SU-DHL-6 (cell line): ENCODE measurements around the gene CDK5RAP3.

Source experiments
- H2AFZ ChIP-seq: fragments of 200-600 bp; sonication (generic); 2 replicates; pipeline ENCODE4 v1.6.1; 2014; ENCODE audit warnings: low read depth, mild to moderate bottlenecking, moderate library complexity, mixed read lengths, antibody characterized with exemption, low read length; ENCODE audit not compliant: severe bottlenecking
- H3F3A ChIP-seq: fragments of 200-600 bp; shearing (Covaris generic); 2 replicates; pipeline ENCODE4 v1.6.0; 2016; ENCODE audit warnings: antibody characterized with exemption, mild to moderate bottlenecking; ENCODE audit not compliant: insufficient read depth
- H3K27ac ChIP-seq: fragments of 200-600 bp; sonication (generic); 2 replicates; pipeline ENCODE4 v1.5.1; 2016; ENCODE audit warnings: low read depth, mild to moderate bottlenecking, low read length, moderate library complexity, mixed read lengths
- H3K27me3 ChIP-seq: fragments of 200-600 bp; sonication (generic), shearing (Covaris generic); 2 replicates; pipeline ENCODE4 v1.6.0; 2014; ENCODE audit warnings: mild to moderate bottlenecking, low read length
- H3K36me3 ChIP-seq: fragments of 200-600 bp; sonication (generic); 2 replicates; pipeline ENCODE4 v1.6.1; 2014; ENCODE audit warnings: mild to moderate bottlenecking, low read length, mixed read lengths
- H3K4me2 ChIP-seq: fragments of 300-600, 200-600 bp; shearing (Covaris generic), sonication (generic); 2 replicates; pipeline ENCODE4 v1.6.0; 2014; ENCODE audit warnings: low read length, low read depth, mild to moderate bottlenecking; ENCODE audit not compliant: poor library complexity, severe bottlenecking
- H3K4me3 ChIP-seq: fragments of 200-600 bp; sonication (generic); 2 replicates; pipeline ENCODE4 v1.5.1; 2014; ENCODE audit warnings: antibody characterized with exemption, low read length, mild to moderate bottlenecking, mixed read lengths; ENCODE audit not compliant: insufficient read depth, poor library complexity, severe bottlenecking
- H3K79me2 ChIP-seq: fragments of 200-600 bp; sonication (generic); 2 replicates; pipeline ENCODE4 v1.6.1; 2014; ENCODE audit warnings: mild to moderate bottlenecking, low read length, moderate library complexity; ENCODE audit not compliant: insufficient read depth
- H3K9ac ChIP-seq: fragments of 200-600 bp; sonication (generic); 2 replicates; pipeline ENCODE4 v1.7.0; 2014; ENCODE audit warnings: mild to moderate bottlenecking, low read length
- H3K9me2 ChIP-seq: fragments of 200-600 bp; sonication (generic); replicated peaks from 2 replicates; pipeline ENCODE4 v1.6.1; 2014; ENCODE audit warnings: low read length; ENCODE audit not compliant: insufficient read depth
- H3K9me3 ChIP-seq: fragments of 200-600 bp; sonication (generic); 2 replicates; pipeline ENCODE4 v1.6.1; 2014; ENCODE audit warnings: low read length, mixed read lengths; ENCODE audit not compliant: insufficient read depth
- H4K20me1 ChIP-seq: fragments of 200-600 bp; sonication (generic); 2 replicates; pipeline ENCODE4 v1.6.1; 2014; ENCODE audit warnings: low read depth, mild to moderate bottlenecking, antibody characterized with exemption, low read length, moderate library complexity, mixed read lengths
- EZH2phosphoT487 ChIP-seq: fragments of 200-600 bp; sonication (generic), shearing (Covaris generic); conservative IDR thresholded peaks from 2 replicates; pipeline ENCODE4 v1.6.1; 2018; ENCODE audit warnings: mild to moderate bottlenecking, antibody characterized with exemption, low read length, moderate library complexity, mixed read lengths
- TF ChIP-seq, protein P1 (sequence below): fragments of 200-600 bp; sonication (generic); IDR thresholded peaks from one replicate; pipeline ENCODE4 v1.5.1; 2017; ENCODE audit warnings: antibody characterized with exemption, mild to moderate bottlenecking, low read length, moderate library complexity; ENCODE audit not compliant: insufficient read depth, poor library complexity, severe bottlenecking

The CDK5RAP3 gene

DNA sequence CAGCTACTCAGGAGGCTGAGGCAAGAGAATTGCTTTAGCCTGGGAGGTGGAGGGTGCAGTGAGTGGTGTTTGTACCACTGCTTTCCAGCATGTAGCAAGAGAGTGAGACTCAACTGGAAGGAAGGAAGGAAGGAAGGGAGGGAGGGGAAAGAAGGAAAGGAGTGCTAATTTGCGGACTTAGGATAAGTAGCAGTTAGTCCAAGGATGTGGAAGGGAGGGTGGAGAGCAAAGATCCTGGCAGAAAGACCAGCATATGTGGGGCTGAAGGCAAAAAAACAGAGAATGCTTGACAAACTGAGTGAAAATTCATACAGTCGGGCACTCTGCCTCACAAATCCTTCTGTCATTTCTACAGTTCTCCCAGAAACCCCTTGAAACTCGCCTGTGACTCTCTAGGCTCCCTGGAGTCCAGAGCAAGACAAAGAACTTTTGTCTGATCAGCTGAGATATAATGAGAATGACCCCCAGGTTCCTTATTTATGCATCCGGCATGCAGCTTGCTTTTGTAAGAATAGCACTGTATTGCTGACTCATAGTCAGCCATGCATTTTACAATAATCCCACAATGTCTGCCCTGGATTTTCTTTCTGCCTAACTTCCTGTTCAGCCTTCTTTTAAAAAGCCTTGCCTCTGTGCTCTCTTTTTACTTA, 31.5 kb downstream of the CDK5RAP3 start:
- Histone ChIP-seq H2AFZ (no peak overlapping the region), H3K36me3 (no peaks in the 10 kb centered on the region), H3K9me3 (no peaks in the 10 kb centered on the region), H3K9me2 (no peaks in the 10 kb centered on the region), H3K27me3 (no peaks in the 10 kb centered on the region), H3K9ac (no peak overlapping the region), H4K20me1 (no peaks in the 10 kb centered on the region), H3K4me3 (no peak overlapping the region), H3K79me2 (no peaks in the 10 kb centered on the region), H3K27ac (no peak overlapping the region), H3K4me2 (no peak overlapping the region), H3F3A (no peaks in the 10 kb centered on the region)
- TF ChIP-seq, protein P1, sequence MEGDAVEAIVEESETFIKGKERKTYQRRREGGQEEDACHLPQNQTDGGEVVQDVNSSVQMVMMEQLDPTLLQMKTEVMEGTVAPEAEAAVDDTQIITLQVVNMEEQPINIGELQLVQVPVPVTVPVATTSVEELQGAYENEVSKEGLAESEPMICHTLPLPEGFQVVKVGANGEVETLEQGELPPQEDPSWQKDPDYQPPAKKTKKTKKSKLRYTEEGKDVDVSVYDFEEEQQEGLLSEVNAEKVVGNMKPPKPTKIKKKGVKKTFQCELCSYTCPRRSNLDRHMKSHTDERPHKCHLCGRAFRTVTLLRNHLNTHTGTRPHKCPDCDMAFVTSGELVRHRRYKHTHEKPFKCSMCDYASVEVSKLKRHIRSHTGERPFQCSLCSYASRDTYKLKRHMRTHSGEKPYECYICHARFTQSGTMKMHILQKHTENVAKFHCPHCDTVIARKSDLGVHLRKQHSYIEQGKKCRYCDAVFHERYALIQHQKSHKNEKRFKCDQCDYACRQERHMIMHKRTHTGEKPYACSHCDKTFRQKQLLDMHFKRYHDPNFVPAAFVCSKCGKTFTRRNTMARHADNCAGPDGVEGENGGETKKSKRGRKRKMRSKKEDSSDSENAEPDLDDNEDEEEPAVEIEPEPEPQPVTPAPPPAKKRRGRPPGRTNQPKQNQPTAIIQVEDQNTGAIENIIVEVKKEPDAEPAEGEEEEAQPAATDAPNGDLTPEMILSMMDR = no peak
- TF ChIP-seq EZH2phosphoT487 = no peak

DNA sequence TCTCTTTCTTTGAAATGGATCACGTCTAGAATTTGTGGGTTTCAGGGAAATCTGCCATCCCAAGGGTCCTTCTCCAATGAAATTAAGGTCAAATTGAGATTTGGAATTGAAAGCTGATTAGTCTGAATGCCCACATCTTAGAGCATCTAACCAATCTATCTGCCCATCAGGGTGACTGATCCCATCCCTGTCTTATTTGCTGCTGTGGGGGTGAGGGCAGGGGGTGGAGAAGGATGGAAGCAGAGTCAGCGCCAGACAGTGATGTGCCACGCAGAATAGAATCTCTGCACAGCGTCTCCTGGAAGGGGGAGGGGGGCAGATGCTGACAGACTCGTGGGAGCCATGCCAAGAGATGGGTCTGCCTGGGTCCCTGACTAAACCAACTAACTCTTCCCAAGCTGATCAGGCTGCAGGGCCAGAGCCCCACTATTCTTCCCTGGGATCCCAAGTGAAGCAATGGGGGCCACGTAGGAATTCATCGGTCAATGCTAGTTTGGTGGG, 32.1 kb downstream of the CDK5RAP3 start:
- H3K9me2 ChIP-seq = no peaks in the 10 kb centered on the region
- H3K27ac ChIP-seq = no peak overlapping the region
- H3K36me3 ChIP-seq = no peaks in the 10 kb centered on the region
- no peak overlapping the region for H3K4me2 ChIP-seq
- H4K20me1 ChIP-seq = no peaks in the 10 kb centered on the region
- H3K9me3 ChIP-seq = no peaks in the 10 kb centered on the region
- H3K27me3 ChIP-seq = no peaks in the 10 kb centered on the region
- H3K4me3 ChIP-seq = no peak overlapping the region
- no peaks in the 10 kb centered on the region for H3F3A ChIP-seq
- H3K9ac ChIP-seq = no peak overlapping the region
- no peaks in the 10 kb centered on the region for H3K79me2 ChIP-seq
- TF ChIP-seq, protein P1 = no peak
- TF ChIP-seq EZH2phosphoT487 = no peak
- no peak overlapping the region for H2AFZ ChIP-seq

DNA sequence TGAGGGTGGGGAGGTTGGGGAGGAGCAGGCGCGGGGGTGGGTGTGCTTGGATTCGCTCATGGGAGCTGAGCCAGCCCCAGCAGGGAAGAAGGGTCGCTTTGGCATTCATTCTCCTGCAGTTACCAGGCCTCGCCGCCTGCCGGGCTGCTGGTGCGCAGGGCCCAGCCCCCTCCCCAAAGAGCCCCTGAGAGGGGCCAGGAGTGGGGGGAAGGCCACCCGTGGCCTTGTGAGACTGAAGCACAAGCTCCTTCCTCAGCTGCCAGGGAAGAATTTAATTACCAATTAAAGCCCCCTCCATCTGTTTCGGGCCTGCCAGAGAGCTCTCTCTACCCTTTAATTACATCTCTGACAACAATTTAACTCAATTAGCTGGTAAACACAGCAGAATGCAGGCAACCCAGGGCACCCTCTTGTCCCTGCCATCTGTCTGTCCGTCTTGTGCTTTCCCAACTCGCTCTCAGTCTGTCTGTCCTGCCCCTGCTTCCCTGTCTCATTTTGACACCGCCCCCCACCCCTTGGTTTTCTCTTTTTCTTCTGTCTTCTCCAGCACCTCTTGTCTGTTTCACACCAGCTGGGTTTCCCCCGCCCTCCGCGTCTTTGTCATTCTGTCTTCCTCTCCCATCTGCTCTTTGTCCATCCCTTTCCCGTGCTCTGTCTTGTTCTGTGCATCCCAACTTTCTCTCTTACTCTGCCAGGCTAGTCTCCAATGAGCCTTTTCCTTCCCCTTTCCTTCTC, 32.7 kb downstream of the CDK5RAP3 start:
- no peak overlapping the region for H3K4me2 ChIP-seq
- H3K27me3 ChIP-seq = no peaks in the 10 kb centered on the region
- no peaks in the 10 kb centered on the region for H3K9me3 ChIP-seq
- H3K9ac ChIP-seq = no peak overlapping the region
- no peaks in the 10 kb centered on the region for H3F3A ChIP-seq
- H2AFZ ChIP-seq = no peak overlapping the region
- no peaks in the 10 kb centered on the region for H3K79me2 ChIP-seq
- H3K9me2 ChIP-seq = no peaks in the 10 kb centered on the region
- H4K20me1 ChIP-seq = no peaks in the 10 kb centered on the region
- TF ChIP-seq, protein P1 = no peak
- no peak for TF ChIP-seq EZH2phosphoT487
- H3K27ac ChIP-seq = no peak overlapping the region
- no peaks in the 10 kb centered on the region for H3K36me3 ChIP-seq
- H3K4me3 ChIP-seq = no peak overlapping the region
